Vagina (tissue), 2 donors: Measurements from ENCODE around the gene TUSC7. TPM values are rescaled to one million over a fixed set of nuclear protein-coding genes. Genes with fewer than 3 reads are reported as not detected.

Experiments used
- DNase-seq, 2 donors: peaks; one replicate each; pipeline ENCODE4 v3.0.0-alpha.2; 2017; ENCODE audit errors: extremely low spot score in 2 of 2
- H3K27ac ChIP-seq: fragments of 200-600 bp; sonication (generic); one replicate; pipeline ENCODE4 v1.5.1; 2019
- H3K27me3 ChIP-seq: fragments of 200-600 bp; sonication (generic); one replicate; pipeline ENCODE4 v1.5.1; 2019
- H3K36me3 ChIP-seq, 2 donors: fragments of 200-600 bp; sonication (generic); one replicate each; pipeline ENCODE4 v1.5.1; 2017 to 2019
- H3K4me1 ChIP-seq: fragments of 200-600 bp; sonication (generic); one replicate; pipeline ENCODE4 v1.5.1; 2019
- H3K4me3 ChIP-seq, 2 donors: fragments of 200-600 bp; sonication (generic); 1 replicate in 1 of 2; 2 replicates in 1 of 2; pipeline ENCODE4 v1.5.1; 2016 to 2019
- H3K9me3 ChIP-seq: fragments of 200-600 bp; sonication (generic); one replicate; pipeline ENCODE4 v1.5.1; 2019
- CTCF ChIP-seq, 3 experiments: fragments of 450-650 bp in 2 of 3; fragments of 200-600 bp in 1 of 3; sonication (generic) in 1 of 3; IDR thresholded peaks; one replicate each; pipeline ENCODE4 v1.5.1; 2017 to 2019; ENCODE audit warnings: antibody characterized with exemption in 3 of 3, mild to moderate bottlenecking in 2 of 3, moderate library complexity in 2 of 3
- POLR2A ChIP-seq, 2 donors: fragments of 450-650 bp; IDR thresholded peaks; one replicate each; pipeline ENCODE4 v1.6.1; 2017; ENCODE audit warnings: antibody characterized with exemption in 2 of 2, mild to moderate bottlenecking in 2 of 2, moderate library complexity in 2 of 2
- POLR2AphosphoS5 ChIP-seq, 2 donors: sonication (generic); formaldehyde crosslinking; IDR thresholded peaks; one replicate each; pipeline ENCODE4 v1.9.0; 2017; ENCODE audit warnings: antibody characterized with exemption in 2 of 2, mild to moderate bottlenecking in 2 of 2, low read depth in 1 of 2; ENCODE audit not compliant: insufficient read depth in 1 of 2
- intact Hi-C: fragments of 100-400 bp; cut with DNase I; formaldehyde crosslinking; loops from one replicate; pipeline ENCODE4 v1.15.1; 2023
- total RNA-seq: library from RNA; depleted of rRNA; stranded (reverse); fragments of >200 nt; gene quantifications from one replicate; pipeline ENCODE4 v1.2.3, GENCODE V29; 2016

The TUSC7 gene
- total RNA-seq, 1 donor from 2014 or later = not detected

GRCh38 chr3:116757315-116757714, 47.7 kb downstream of the TUSC7 start:
- DNase-seq = no peak
- H3K4me3 ChIP-seq = no peak overlapping the region
- no peaks in the 10 kb centered on the region for H3K9me3 ChIP-seq
- H3K36me3 ChIP-seq = no peaks in the 10 kb centered on the region
- TF ChIP-seq POLR2AphosphoS5 (IDR thresholded peaks at IDR 0.05; ENCODE audit: insufficient read depth in 1 of 2, low read depth in 1 of 2) (no peak), POLR2A (IDR thresholded peaks at IDR 0.05) (no peak), CTCF (IDR thresholded peaks at IDR 0.05) (no peak)
- no peak overlapping the region for H3K27ac ChIP-seq
- H3K27me3 ChIP-seq = no peaks in the 10 kb centered on the region
- intact Hi-C loops = no loop called here
- H3K4me1 ChIP-seq = no peaks in the 10 kb centered on the region

GRCh38 chr3:116759316-116759715, 49.7 kb downstream of the TUSC7 start:
- Histone ChIP-seq H3K36me3 (no peaks in the 10 kb centered on the region), H3K4me3 (no peak overlapping the region), H3K27ac (no peak overlapping the region), H3K9me3 (no peaks in the 10 kb centered on the region), H3K27me3 (no peaks in the 10 kb centered on the region), H3K4me1 (no peaks in the 10 kb centered on the region)
- intact Hi-C loops = no loop called here
- TF ChIP-seq POLR2A (IDR thresholded peaks at IDR 0.05) (no peak), CTCF (IDR thresholded peaks at IDR 0.05) (no peak), POLR2AphosphoS5 (IDR thresholded peaks at IDR 0.05; ENCODE audit: insufficient read depth in 1 of 2, low read depth in 1 of 2) (no peak)
- DNase-seq = no peak
